ENCODE results near the gene TAS2R10. TPM values are rescaled to one million over a fixed set of nuclear protein-coding genes. Genes with fewer than 3 reads are reported as not detected.

Gene TAS2R10
- total and polyA plus RNA-seq, 9 donors: 0.27 to 1.1 (median 0.71) TPM

DNA sequence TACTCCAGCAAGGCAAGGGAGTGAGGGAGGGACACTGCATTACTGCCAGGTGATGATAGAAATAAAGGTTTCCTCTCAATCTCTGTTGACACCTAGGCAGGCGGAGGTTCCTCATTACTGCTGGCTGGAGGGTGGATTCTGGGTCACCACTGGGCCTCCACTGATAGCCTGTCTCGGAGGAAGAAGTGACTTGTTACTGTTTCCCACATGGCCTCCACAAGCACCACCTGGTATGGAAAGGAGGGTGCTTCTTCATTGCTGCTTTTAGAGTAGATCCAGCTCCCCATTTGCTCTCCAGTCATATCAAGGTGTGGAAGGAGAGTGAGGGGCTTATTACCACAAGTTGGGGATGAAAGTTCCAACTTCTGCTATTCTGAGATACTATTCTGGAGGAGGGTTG is 16.7 kb upstream of the TAS2R10 start:
- Histone ChIP-seq H3K27ac (ENCODE audit: low read length) (no peak overlapping the region), H3K4me3 (ENCODE audit: low read length) (no peak overlapping the region), H3K4me1 (ENCODE audit: control insufficient read depth, insufficient read depth, low read length) (no peaks in the 10 kb centered on the region), H3K9me3 (replicated peaks; ENCODE audit: control insufficient read depth, low read depth, low read length) (no peaks in the 10 kb centered on the region), H3K27me3 (ENCODE audit: control insufficient read depth, insufficient read depth, low read length) (no peaks in the 10 kb centered on the region), H3K36me3 (ENCODE audit: control insufficient read depth, insufficient read depth, low read length) (peaks cover 3% of the 10 kb centered on the region)
- no peak for DNase-seq
- no CpG with 5 or more reads among the region's 2 CpGs for WGBS (ENCODE audit: insufficient coverage)

DNA sequence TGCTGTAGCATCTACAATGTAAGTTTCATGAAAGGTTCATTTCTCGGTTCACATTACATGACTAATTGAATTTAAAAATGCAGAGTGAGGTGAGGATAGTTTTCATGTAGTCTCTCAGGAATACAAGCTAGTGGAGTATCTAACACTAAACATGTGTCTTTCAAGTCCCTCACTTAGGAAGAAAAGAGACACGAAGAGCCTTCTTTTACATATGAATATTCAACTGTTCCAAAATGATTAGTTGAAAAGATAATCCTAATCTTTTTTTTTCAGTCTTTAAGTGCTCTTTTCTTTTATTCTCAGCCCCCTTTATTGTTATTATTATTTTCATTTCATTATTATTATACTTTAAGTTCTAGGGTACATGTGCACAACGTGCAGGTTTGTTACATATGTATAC is 12.3 kb upstream of the TAS2R10 start:
- H3K27me3 ChIP-seq (ENCODE audit: control insufficient read depth, insufficient read depth, low read length): no peaks in the 10 kb centered on the region
- no peak overlapping the region for H3K27ac ChIP-seq (ENCODE audit: low read length)
- H3K4me1 ChIP-seq (ENCODE audit: control insufficient read depth, insufficient read depth, low read length): no peaks in the 10 kb centered on the region
- H3K9me3 ChIP-seq (replicated peaks; ENCODE audit: control insufficient read depth, low read depth, low read length): peaks cover 6% of the 10 kb centered on the region
- no peak for DNase-seq
- no CpG with 5 or more reads among the region's 3 CpGs for WGBS (ENCODE audit: insufficient coverage)
- peaks cover 3% of the 10 kb centered on the region for H3K36me3 ChIP-seq (ENCODE audit: control insufficient read depth, insufficient read depth, low read length)
- no peak overlapping the region for H3K4me3 ChIP-seq (ENCODE audit: low read length)

DNA sequence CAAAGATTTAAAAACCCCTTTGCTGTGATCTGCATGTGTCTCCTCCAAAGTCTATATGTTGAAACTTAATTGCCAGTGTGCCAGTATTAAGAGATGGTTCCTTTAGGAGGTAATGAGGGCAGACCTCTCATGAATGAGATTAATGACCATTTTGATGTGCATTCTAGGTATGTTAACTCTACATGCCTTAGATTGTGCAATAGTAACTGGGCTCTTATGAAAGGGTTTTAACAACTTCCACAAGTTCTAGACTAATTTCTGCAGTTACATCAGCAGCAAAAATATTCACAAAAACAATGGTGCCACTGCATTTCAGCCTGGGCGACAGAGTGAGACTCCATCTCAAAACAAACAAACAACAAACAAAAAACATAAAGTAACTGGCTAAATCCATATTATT is 3.8 kb upstream of the TAS2R10 start:
- Histone ChIP-seq H3K4me1 (ENCODE audit: control insufficient read depth, insufficient read depth, low read length) (no peaks in the 10 kb centered on the region), H3K27me3 (ENCODE audit: control insufficient read depth, insufficient read depth, low read length) (no peaks in the 10 kb centered on the region), H3K27ac (ENCODE audit: low read length) (no peak overlapping the region), H3K36me3 (ENCODE audit: control insufficient read depth, insufficient read depth, low read length) (no peaks in the 10 kb centered on the region), H3K4me3 (ENCODE audit: low read length) (no peak overlapping the region), H3K9me3 (replicated peaks; ENCODE audit: control insufficient read depth, low read depth, low read length) (no peaks in the 10 kb centered on the region)
- no CpG with 5 or more reads among the region's 1 CpG for WGBS (ENCODE audit: insufficient coverage)
- DNase-seq: no peak

DNA sequence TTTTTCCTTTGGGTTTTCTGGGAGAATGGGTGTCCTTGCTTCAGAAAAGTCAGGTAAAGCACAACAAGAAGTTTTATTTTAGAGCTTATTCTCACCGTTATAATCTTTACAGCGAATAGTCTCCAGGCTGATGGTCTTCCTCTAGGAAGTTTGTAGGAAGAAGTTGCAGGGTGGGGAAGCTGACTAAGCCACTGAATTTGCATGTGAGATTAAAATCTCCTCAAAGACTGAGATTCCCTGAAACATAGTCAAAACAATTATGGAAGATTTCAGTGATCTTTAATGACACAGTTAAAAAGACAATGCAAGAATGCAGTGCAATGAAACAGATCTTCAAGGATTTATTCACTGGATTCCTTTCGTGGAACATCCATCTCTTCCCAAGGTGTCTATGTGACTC is 1.2 kb downstream of the TAS2R10 start:
- Histone ChIP-seq H3K27ac (ENCODE audit: low read length) (no peak overlapping the region), H3K9me3 (replicated peaks; ENCODE audit: control insufficient read depth, low read depth, low read length) (no peaks in the 10 kb centered on the region), H3K27me3 (ENCODE audit: control insufficient read depth, insufficient read depth, low read length) (no peaks in the 10 kb centered on the region), H3K4me3 (ENCODE audit: low read length) (no peak overlapping the region), H3K36me3 (ENCODE audit: control insufficient read depth, insufficient read depth, low read length) (no peaks in the 10 kb centered on the region), H3K4me1 (ENCODE audit: control insufficient read depth, insufficient read depth, low read length) (no peaks in the 10 kb centered on the region)
- no peak for DNase-seq
- WGBS (ENCODE audit: insufficient coverage): 100% methylated on average over 1 of the region's 3 CpGs

DNA sequence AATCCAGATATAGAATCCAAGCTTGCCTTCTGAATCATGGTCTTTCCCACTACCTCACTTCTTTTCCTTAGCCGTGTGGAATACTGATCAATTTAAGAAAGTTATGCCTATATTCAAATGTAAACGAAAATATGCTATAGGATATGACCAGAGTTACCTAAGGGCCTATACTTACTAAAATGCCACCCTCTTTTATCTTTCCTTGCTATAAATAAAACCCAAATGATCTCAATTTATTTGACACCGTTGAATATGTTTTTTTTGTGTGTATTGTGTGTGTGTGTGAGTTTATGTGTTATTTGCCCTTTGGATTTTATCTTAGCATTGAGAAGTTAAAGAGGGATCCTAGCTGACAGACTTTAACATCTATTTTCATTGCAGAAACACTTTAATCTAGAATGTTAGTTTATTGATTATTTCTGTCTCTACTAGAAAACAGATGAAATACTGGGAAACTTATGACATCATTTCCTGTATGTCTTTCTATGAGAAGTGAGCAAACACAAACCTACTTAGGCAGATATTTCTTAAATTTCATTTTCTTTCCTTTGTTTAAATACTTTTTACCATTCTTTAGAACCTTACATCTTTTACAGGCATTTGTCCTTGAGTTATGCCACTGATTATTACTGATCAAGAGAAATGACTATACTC is 14.1 kb downstream of the TAS2R10 start:
- Histone ChIP-seq H3K4me1 (ENCODE audit: control insufficient read depth, insufficient read depth, low read length) (no peaks in the 10 kb centered on the region), H3K36me3 (ENCODE audit: control insufficient read depth, insufficient read depth, low read length) (no peaks in the 10 kb centered on the region), H3K27me3 (ENCODE audit: control insufficient read depth, insufficient read depth, low read length) (no peaks in the 10 kb centered on the region), H3K9me3 (replicated peaks; ENCODE audit: control insufficient read depth, low read depth, low read length) (no peaks in the 10 kb centered on the region), H3K4me3 (ENCODE audit: low read length) (no peak overlapping the region), H3K27ac (ENCODE audit: low read length) (no peak overlapping the region)
- WGBS (ENCODE audit: insufficient coverage): no CpG with 5 or more reads among the region's 3 CpGs
- no peak for DNase-seq

DNA sequence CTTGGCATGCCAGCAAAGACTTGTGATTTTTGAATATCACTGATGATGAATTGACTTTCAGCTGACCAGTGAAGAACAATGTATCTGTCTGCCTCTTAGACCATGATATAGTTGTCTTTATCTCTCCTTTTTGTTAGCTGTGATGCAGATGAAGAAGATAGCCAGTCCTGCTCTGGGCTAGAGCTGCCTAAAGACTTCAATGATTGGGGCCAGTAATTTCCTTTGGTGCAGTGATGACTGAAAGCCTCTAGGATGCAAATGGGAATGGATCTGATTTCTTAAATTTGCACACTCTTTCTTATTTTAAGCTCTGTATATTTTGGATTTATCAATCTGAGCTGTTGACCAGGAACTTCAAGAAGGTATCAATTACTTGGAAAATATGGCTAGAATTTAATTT is 16.1 kb downstream of the TAS2R10 start, which contains the start of gene TAS2R9:
Gene TAS2R9 (minus strand): TSS at position 101 of the 400 bp plus-strand sequence. CDS start 93 bp downstream, at position 8.
- no peak within 1 kb of the TSS for H3K4me3 ChIP-seq (ENCODE audit: low read length)
- no peak within 1 kb of the TSS for H3K27ac ChIP-seq (ENCODE audit: low read length)

DNA sequence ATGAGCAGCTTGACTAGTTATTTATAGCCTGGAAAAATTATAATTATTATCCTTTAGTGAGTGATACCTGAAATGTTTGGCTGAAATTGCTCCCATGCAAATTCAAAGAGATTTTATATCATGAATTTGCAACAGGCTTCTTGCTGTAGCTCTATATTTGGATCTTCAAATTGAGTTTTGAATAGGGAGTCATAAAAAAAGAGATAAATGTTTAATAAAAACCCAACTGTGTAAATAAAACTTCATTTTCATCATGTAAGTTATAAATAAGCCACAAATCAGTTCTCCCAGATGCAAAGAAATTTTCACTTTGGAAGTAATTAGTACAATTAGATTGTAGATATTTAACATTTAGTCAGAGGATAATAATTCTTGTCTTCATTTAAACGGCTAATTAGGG is 19.0 kb downstream of the TAS2R10 start, which contains the start of gene TAS2R8:
Gene TAS2R8 (minus strand): TSS at position 101 of the 400 bp plus-strand sequence. CDS start 306 bp downstream, outside the sequence.
- Histone ChIP-seq H3K9me3 (replicated peaks; ENCODE audit: control insufficient read depth, low read depth, low read length) (no peaks in the 10 kb centered on the region), H3K36me3 (ENCODE audit: control insufficient read depth, insufficient read depth, low read length) (no peaks in the 10 kb centered on the region), H3K4me1 (ENCODE audit: control insufficient read depth, insufficient read depth, low read length) (no peaks in the 10 kb centered on the region), H3K4me3 (ENCODE audit: low read length) (no peak within 1 kb of the TSS), H3K27ac (ENCODE audit: low read length) (no peak within 1 kb of the TSS), H3K27me3 (ENCODE audit: control insufficient read depth, insufficient read depth, low read length) (no peaks in the 10 kb centered on the region)
- no CpG with 5 or more reads among the region's 1 CpG for WGBS (ENCODE audit: insufficient coverage)
- no peak for DNase-seq

More for the DNA sequence above, 16.1 kb downstream of the TAS2R10 start, which contains the start of gene TAS2R9:
- H3K9me3 ChIP-seq (replicated peaks; ENCODE audit: control insufficient read depth, low read depth, low read length): no peaks in the 10 kb centered on the region
- no peak for DNase-seq
- H3K4me1 ChIP-seq (ENCODE audit: control insufficient read depth, insufficient read depth, low read length): no peaks in the 10 kb centered on the region
- H3K36me3 ChIP-seq (ENCODE audit: control insufficient read depth, insufficient read depth, low read length): no peaks in the 10 kb centered on the region
- no peaks in the 10 kb centered on the region for H3K27me3 ChIP-seq (ENCODE audit: control insufficient read depth, insufficient read depth, low read length)

DNA sequence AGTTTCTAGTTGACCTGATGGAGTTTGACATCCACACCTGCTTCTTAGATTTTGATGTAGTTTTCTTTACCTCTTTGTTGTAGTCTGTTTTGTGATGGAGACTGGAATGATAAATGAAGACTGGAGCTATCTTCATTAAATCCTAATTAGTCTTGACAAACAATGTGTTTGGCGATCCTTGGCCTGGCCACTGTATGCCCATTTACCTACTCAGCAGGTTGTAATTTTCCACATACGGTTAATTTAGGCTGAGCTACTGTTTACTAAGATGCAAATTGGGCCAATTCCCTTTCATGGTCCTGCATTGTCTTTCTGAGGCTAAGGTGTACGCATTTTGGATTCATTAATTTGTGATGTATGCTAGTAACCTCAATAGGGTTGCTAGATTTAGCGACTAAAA is 23.6 kb downstream of the TAS2R10 start, which contains the start of gene TAS2R7:
Gene TAS2R7 (minus strand): TSS at position 41 of the 400 bp plus-strand sequence. CDS start 57 bp downstream, outside the sequence.
- Histone ChIP-seq H3K9me3 (replicated peaks; ENCODE audit: control insufficient read depth, low read depth, low read length) (no peaks in the 10 kb centered on the region), H3K27me3 (ENCODE audit: control insufficient read depth, insufficient read depth, low read length) (no peaks in the 10 kb centered on the region), H3K36me3 (ENCODE audit: control insufficient read depth, insufficient read depth, low read length) (no peaks in the 10 kb centered on the region), H3K27ac (ENCODE audit: low read length) (no peak within 1 kb of the TSS), H3K4me1 (ENCODE audit: control insufficient read depth, insufficient read depth, low read length) (no peaks in the 10 kb centered on the region), H3K4me3 (ENCODE audit: low read length) (no peak within 1 kb of the TSS)
- no peak for DNase-seq
- WGBS (ENCODE audit: insufficient coverage): no CpG with 5 or more reads among the region's 4 CpGs

DNA sequence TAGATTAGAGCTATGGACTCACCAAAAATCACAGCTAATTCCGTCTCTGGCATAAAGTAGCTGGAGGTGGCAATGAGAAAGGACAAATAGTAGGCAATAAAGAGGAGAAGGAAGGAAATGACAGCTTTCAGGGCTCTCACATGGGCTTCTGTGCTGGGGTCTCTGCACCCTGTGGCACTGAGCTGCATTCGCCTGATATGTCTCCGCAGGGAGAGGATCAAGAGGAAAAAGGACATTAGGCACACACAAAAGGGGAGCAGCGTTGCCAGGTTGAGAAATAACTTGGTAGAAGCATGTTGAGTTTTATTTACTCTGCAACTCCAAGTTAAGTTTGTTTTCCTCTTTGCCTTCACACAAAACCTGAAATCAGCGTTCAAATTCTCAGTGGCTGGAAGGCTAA is 24.4 kb downstream of the TAS2R10 start:
- WGBS (ENCODE audit: insufficient coverage): 60% methylated on average over 2 of the region's 5 CpGs
- no peak overlapping the region for H3K4me3 ChIP-seq (ENCODE audit: low read length)
- H3K36me3 ChIP-seq (ENCODE audit: control insufficient read depth, insufficient read depth, low read length): no peaks in the 10 kb centered on the region
- no peaks in the 10 kb centered on the region for H3K4me1 ChIP-seq (ENCODE audit: control insufficient read depth, insufficient read depth, low read length)
- no peaks in the 10 kb centered on the region for H3K9me3 ChIP-seq (replicated peaks; ENCODE audit: control insufficient read depth, low read depth, low read length)
- no peaks in the 10 kb centered on the region for H3K27me3 ChIP-seq (ENCODE audit: control insufficient read depth, insufficient read depth, low read length)
- no peak overlapping the region for H3K27ac ChIP-seq (ENCODE audit: low read length)
- no peak for DNase-seq

DNA sequence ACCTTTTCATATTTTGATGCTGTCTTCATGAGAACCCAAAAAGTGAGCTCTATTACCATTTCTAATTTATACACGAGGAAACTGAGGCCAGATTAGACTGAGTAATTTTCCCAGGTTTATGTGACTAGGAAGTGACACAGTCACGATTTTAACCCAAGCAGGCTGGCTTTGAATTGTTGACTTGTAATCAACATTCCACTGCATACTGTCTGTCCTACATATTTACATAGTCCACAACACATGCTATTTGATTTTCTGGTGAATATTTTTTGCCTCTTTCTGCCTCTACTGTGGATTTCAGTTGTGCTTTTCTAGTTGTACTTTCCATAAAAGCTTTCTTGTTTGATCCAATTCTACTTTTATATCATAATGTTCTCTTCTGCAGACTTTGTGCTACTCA is 31.9 kb downstream of the TAS2R10 start:
- Histone ChIP-seq H3K27ac (ENCODE audit: low read length) (no peak overlapping the region), H3K36me3 (ENCODE audit: control insufficient read depth, insufficient read depth, low read length) (no peaks in the 10 kb centered on the region), H3K4me1 (ENCODE audit: control insufficient read depth, insufficient read depth, low read length) (no peaks in the 10 kb centered on the region), H3K27me3 (ENCODE audit: control insufficient read depth, insufficient read depth, low read length) (no peaks in the 10 kb centered on the region), H3K9me3 (replicated peaks; ENCODE audit: control insufficient read depth, low read depth, low read length) (no peaks in the 10 kb centered on the region), H3K4me3 (ENCODE audit: low read length) (no peak overlapping the region)
- WGBS (ENCODE audit: insufficient coverage): no CpG with 5 or more reads among the region's 2 CpGs
- DNase-seq: no peak

All from muscle of leg (tissue), 11 donors.